Thyroid gland (tissue), 4 donors: Measurements from ENCODE around the gene FER. TPM values are rescaled to one million over a fixed set of nuclear protein-coding genes. Genes with fewer than 3 reads are reported as not detected.
A peak's percentile ranks its signal among the peaks of the same experiment; 100 is the strongest.

ENCODE experiments used
- DNase-seq, 2 donors: peaks; one replicate each; pipeline ENCODE4 v3.0.0-alpha.2; 2019
- H3K27ac ChIP-seq, 3 donors: fragments of 200-600 bp; sonication (generic); 1 replicate in 2 of 3; 2 replicates in 1 of 3; pipeline ENCODE4 v1.5.1; 2016 to 2019; ENCODE audit warnings: mild to moderate bottlenecking in 1 of 3, moderate library complexity in 1 of 3
- H3K27me3 ChIP-seq: fragments of 200-600 bp; sonication (generic); one replicate; pipeline ENCODE4 v1.5.1; 2019
- H3K36me3 ChIP-seq, 2 donors: fragments of 200-600 bp; sonication (generic); one replicate each; pipeline ENCODE4 v1.5.1; 2016 to 2019
- H3K4me1 ChIP-seq, 2 donors: fragments of 200-600 bp; sonication (generic); one replicate each; pipeline ENCODE4 v1.5.1; 2017 to 2019
- H3K4me3 ChIP-seq, 3 donors: fragments of 200-600 bp; sonication (generic); replicated peaks in 1 of 3; 1 replicate in 2 of 3; 2 replicates in 1 of 3; pipeline ENCODE4 v1.5.1; 2016; ENCODE audit warnings: mild to moderate bottlenecking in 1 of 3
- H3K9me3 ChIP-seq: fragments of 200-600 bp; sonication (generic); one replicate; pipeline ENCODE4 v1.5.1; 2017
- POLR2A ChIP-seq, 2 donors: fragments of 450-650 bp; IDR thresholded peaks; one replicate each; pipeline ENCODE4 v1.6.1; 2017; ENCODE audit warnings: antibody characterized with exemption in 2 of 2, mild to moderate bottlenecking in 2 of 2, moderate library complexity in 1 of 2
- WGBS, 2 donors: methylation state at CpG; one replicate each; pipeline ENCODE4 v1.1.5; 2017; 5-methylcytosine and 5-hydroxymethylcytosine counted together
- intact Hi-C: fragments of 100-400 bp; cut with DNase I; formaldehyde crosslinking; loops from one replicate; pipeline ENCODE4 v1.15.1; 2023
- total RNA-seq, 4 donors: library from RNA; depleted of rRNA; stranded (reverse); fragments of >200 nt; gene quantifications; one replicate each; pipeline ENCODE4 v1.2.3, GENCODE V29; 2016
- TF ChIP-seq, protein P1 (sequence below), 6 experiments: fragments of 200-600 bp in 3 of 6; fragments of 450-650 bp in 3 of 6; sonication (generic) in 3 of 6; IDR thresholded peaks; one replicate each; pipeline ENCODE4 v1.5.1; 2016 to 2019; ENCODE audit warnings: antibody characterized with exemption in 6 of 6, mild to moderate bottlenecking in 2 of 6, inconsistent platforms in 1 of 6, moderate library complexity in 1 of 6

FER gene
- total RNA-seq, 4 donors from 2014 or later = 38.8 to 79.1 (median 45.2) TPM

DNA sequence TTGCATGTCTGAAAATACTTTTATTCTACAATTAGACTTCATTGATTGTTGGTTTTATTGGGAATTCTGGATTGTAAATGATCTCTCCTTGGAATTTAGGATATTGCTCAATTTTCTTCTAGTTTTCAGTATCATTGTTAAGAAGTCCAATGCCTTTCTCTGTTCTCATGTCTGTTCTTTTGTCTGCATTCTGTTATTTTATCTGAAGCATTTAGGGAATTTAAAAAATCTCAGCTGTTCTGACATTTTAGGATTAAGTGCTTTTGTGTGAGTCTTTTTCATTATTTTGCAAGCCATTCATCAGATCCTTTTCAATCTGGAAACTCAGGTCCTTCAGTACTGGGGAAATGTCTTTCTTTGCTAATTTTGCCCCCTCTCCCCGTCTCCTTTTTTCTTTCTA is 4.4 kb upstream of the FER start:
- WGBS, 2 donors = 86 to 89% methylated on average over 1 of the region's 1 CpG

DNA sequence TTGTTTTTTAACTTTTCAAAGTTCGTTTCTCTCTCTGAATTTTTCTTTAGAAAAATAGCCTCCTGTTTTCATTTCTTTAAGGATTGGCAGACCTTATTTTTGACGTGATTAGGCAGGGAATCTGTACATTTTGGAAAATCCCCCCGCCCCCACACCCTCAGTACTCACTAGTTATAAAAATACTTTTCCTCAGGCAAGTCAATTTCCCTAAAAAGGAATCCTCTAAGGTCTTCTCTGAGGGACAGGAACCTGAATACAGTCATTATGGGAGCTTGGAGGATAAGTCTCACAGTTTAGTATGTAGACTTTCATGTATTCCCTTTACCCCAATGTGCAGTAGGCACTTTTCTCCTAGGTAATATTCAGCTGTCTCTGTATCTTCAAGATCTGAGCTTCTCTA is 3.9 kb upstream of the FER start:
- no peak for DNase-seq
- no peaks in the 10 kb centered on the region for H3K9me3 ChIP-seq
- no peaks in the 10 kb centered on the region for H3K36me3 ChIP-seq
- H3K4me1 ChIP-seq = peaks cover 4 to 13% of the 10 kb centered on the region in 2 donors
- TF ChIP-seq, protein P1, sequence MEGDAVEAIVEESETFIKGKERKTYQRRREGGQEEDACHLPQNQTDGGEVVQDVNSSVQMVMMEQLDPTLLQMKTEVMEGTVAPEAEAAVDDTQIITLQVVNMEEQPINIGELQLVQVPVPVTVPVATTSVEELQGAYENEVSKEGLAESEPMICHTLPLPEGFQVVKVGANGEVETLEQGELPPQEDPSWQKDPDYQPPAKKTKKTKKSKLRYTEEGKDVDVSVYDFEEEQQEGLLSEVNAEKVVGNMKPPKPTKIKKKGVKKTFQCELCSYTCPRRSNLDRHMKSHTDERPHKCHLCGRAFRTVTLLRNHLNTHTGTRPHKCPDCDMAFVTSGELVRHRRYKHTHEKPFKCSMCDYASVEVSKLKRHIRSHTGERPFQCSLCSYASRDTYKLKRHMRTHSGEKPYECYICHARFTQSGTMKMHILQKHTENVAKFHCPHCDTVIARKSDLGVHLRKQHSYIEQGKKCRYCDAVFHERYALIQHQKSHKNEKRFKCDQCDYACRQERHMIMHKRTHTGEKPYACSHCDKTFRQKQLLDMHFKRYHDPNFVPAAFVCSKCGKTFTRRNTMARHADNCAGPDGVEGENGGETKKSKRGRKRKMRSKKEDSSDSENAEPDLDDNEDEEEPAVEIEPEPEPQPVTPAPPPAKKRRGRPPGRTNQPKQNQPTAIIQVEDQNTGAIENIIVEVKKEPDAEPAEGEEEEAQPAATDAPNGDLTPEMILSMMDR (IDR thresholded peaks at IDR 0.05) = no peak
- no peak for TF ChIP-seq POLR2A (IDR thresholded peaks at IDR 0.05)
- no peaks in the 10 kb centered on the region for H3K27me3 ChIP-seq
- no peak overlapping the region for H3K4me3 ChIP-seq
- peak overlapping the region in 2 of 3 donors; percentile 3 to 55 for H3K27ac ChIP-seq
- intact Hi-C loops = no loop called here
- WGBS, 2 donors = 80 to 84% methylated on average over 3 of the region's 3 CpGs

More for the DNA sequence above, 4.4 kb upstream of the FER start:
- Histone ChIP-seq H3K27ac (peak overlapping the region in 2 of 3 donors; percentile 27 to 55), H3K4me1 (peaks cover 4 to 13% of the 10 kb centered on the region in 2 donors), H3K4me3 (no peak overlapping the region), H3K9me3 (no peaks in the 10 kb centered on the region), H3K27me3 (no peaks in the 10 kb centered on the region), H3K36me3 (no peaks in the 10 kb centered on the region)
- DNase-seq = no peak
- intact Hi-C loops = no loop called here
- TF ChIP-seq, protein P1 (IDR thresholded peaks at IDR 0.05) = no peak
- peak in 1 of 2 donors; percentile 18 for TF ChIP-seq POLR2A (IDR thresholded peaks at IDR 0.05)

DNA sequence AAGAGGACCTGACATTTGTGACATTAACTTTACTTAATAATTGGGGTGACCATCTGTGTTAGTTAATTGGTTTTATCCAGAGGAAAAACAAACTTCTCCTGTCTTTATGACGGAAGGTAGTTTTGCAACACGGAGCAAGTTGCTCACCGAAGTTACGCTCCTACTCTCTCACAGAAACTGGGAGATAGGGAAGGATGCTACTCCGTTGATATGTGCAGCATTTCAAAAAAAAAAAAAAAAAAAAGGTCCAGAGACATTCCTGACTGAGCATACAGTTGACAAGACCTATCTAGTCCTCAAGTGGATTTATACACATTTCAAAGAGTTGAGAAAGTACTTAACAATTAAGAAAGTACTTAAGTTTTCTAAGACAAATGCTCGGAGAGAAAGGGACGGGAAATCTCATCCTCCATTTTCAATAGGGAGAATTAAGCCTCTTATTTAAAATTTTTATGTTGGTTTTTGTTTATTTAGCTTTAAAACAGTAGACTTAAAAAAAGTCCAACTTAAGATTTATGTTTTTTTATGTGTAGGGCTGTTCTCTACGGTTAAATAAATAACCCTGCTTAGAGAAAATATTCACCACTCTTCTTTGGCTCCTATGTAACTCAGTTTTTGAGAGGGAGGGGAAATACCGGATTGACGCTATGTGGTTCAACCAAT is 455 bp upstream of the FER start:
- Histone ChIP-seq H3K36me3 (no peaks in the 10 kb centered on the region), H3K9me3 (no peaks in the 10 kb centered on the region), H3K27ac (peak overlapping the region; percentile 97 to 99 (median 99)), H3K4me1 (peaks cover 4 to 17% of the 10 kb centered on the region in 2 donors), H3K4me3 (peak overlapping the region in 1 of 3 donors; percentile 14), H3K27me3 (no peaks in the 10 kb centered on the region)
- intact Hi-C loops = no loop called here
- no peak for TF ChIP-seq POLR2A (IDR thresholded peaks at IDR 0.05)
- TF ChIP-seq, protein P1 (IDR thresholded peaks at IDR 0.05) = no peak
- no peak for DNase-seq
- WGBS, 2 donors = 28 to 42% methylated on average over 10 of the region's 10 CpGs

DNA sequence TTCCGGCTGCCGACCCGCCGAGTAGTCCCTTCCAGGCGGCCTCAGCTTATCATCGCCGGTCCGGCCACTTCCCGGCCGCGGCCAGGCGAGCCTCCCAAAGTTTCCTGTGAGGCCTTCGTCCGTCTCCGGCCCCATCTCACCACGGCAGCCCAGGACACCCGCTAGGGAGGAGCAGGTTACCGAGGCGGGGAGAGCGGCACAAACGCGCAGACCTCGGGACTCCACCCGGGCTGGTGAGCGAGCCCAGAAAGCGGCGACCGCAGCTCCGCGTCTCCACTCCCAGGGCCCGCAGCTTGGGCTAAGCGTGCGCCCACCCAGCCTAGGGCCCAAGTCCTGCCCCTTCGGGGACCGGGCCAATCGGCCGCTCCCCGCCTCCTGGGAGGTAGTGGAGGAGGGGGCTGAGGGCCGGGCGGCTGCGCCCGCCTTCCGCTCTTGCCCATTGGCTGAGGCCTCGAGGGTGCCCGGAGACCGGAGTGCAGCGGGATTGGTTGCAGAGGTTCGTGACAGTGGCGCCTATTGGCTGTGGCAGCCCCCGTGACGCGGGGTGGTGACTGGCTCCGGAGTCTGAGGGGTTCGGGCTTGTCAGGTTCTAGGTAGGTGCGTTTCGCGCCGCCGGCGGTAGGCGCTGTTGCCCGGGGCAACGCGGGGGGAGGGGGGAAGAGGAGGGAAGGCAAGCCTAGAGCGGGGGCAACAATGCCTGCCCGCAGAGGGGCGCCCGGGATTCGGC is 867 bp downstream of the FER start:
- peaks cover 8 to 18% of the 10 kb centered on the region in 2 donors for H3K4me1 ChIP-seq
- intact Hi-C loops = no loop called here
- no peaks in the 10 kb centered on the region for H3K36me3 ChIP-seq
- H3K27me3 ChIP-seq = no peaks in the 10 kb centered on the region
- H3K9me3 ChIP-seq = no peaks in the 10 kb centered on the region
- peak overlapping the region; percentile 97 to 99 (median 99) for H3K27ac ChIP-seq
- DNase-seq = peak; percentile 99 to 100
- TF ChIP-seq, protein P1 (IDR thresholded peaks at IDR 0.05) = peak in 2 of 6 experiments; percentile 14 to 36
- peak; percentile 97 to 100 for TF ChIP-seq POLR2A (IDR thresholded peaks at IDR 0.05)
- WGBS, 2 donors = 0 to 1% methylated on average over 4 to 32 of the region's 69 CpGs
- H3K4me3 ChIP-seq = peak overlapping the region; percentile 85 to 96 (median 87)
